PC-3 (cell line): ENCODE measurements around the gene DDX24. TPM values are rescaled to one million over a fixed set of nuclear protein-coding genes. Genes with fewer than 3 reads are reported as not detected.

Experiments
- ATAC-seq: fragments of 200-7000 bp; cut with Tn5 transposase; 2 replicates; pipeline ENCODE4 v1.9.1; 2020; ENCODE audit warnings: mild to moderate bottlenecking, moderate library complexity
- BruUV-seq: library from RNA; stranded (reverse); fragments of 400-500 nt; replicated peaks from 2 replicates; lab custom pipeline; 2021; lab: Mats Ljungman, UMichigan
- CTCF ChIA-PET: fragments of 300-600 bp; sonication (Branson Sonifier 250); formaldehyde crosslinking; loops from one replicate; lab custom pipeline; 2022; ENCODE audit warnings: antibody characterized with exemption; lab: Charles Lee
- POLR2A ChIA-PET: fragments of 300-600 bp; sonication (Branson Sonifier 250); formaldehyde crosslinking; loops from one replicate; lab custom pipeline; 2022; ENCODE audit warnings: antibody characterized with exemption; ENCODE audit not compliant: unreplicated experiment; lab: Charles Lee
- DNase-seq: peaks from one replicate; pipeline ENCODE4 v3.0.0-alpha.2; 2015
- H2AFZ ChIP-seq: fragments of 300-600 bp; sonication (generic); 2 replicates; pipeline ENCODE4 v1.6.0; 2016; ENCODE audit warnings: antibody characterized with exemption, low read length
- H3F3A ChIP-seq: fragments of 300-600 bp; sonication (generic); one replicate; pipeline ENCODE4 v1.6.0; 2017; ENCODE audit warnings: antibody characterized with exemption, low read length, control low read depth, mild to moderate bottlenecking; ENCODE audit not compliant: unreplicated experiment
- H3K27ac ChIP-seq: fragments of 300-600 bp; sonication (generic); 2 replicates; pipeline ENCODE4 v1.5.1; 2016; ENCODE audit warnings: mild to moderate bottlenecking, low read length
- H3K27me3 ChIP-seq: fragments of 300-600 bp; sonication (generic); 2 replicates; pipeline ENCODE4 v1.6.1; 2016; ENCODE audit warnings: low read length, mixed read lengths
- H3K36me3 ChIP-seq: fragments of 300-600 bp; sonication (generic); 2 replicates; pipeline ENCODE4 v1.6.1; 2016; ENCODE audit warnings: low read depth, mixed run types, low read length, mixed read lengths
- H3K4me1 ChIP-seq: fragments of 300-600 bp; sonication (generic); 2 replicates; pipeline ENCODE4 v1.5.1; 2016; ENCODE audit warnings: low read length; ENCODE audit not compliant: insufficient read depth
- H3K4me2 ChIP-seq: fragments of 300-600 bp; sonication (generic); 2 replicates; pipeline ENCODE4 v1.6.0; 2016; ENCODE audit warnings: low read length
- H3K4me3 ChIP-seq: fragments of 300-600 bp; sonication (generic); 2 replicates; pipeline ENCODE4 v1.5.1; 2016; ENCODE audit warnings: mild to moderate bottlenecking, low read length, mixed read lengths
- H3K79me2 ChIP-seq: fragments of 300-600 bp; sonication (generic); 2 replicates; pipeline ENCODE4 v1.6.1; 2017; ENCODE audit warnings: low read length, mixed read lengths
- H3K9ac ChIP-seq: fragments of 300-600 bp; sonication (generic); 2 replicates; pipeline ENCODE4 v1.6.0; 2016; ENCODE audit warnings: mild to moderate bottlenecking, low read length
- H3K9me2 ChIP-seq: fragments of 300-600 bp; sonication (generic); replicated peaks from 2 replicates; pipeline ENCODE4 v1.6.1; 2016; ENCODE audit warnings: mixed run types, low read length, mixed read lengths
- H3K9me3 ChIP-seq: fragments of 300-600 bp; sonication (generic); 2 replicates; pipeline ENCODE4 v1.6.1; 2016; ENCODE audit warnings: low read length, mixed read lengths
- H4K20me1 ChIP-seq: fragments of 300-600 bp; sonication (generic); 2 replicates; pipeline ENCODE4 v1.6.1; 2016; ENCODE audit warnings: low read length, mixed read lengths
- EZH2 ChIP-seq: fragments of 300-600 bp; sonication (generic); IDR thresholded peaks from one replicate; pipeline ENCODE4 v1.6.1; 2017; ENCODE audit warnings: antibody characterized with exemption, mild to moderate bottlenecking, low read length; ENCODE audit not compliant: unreplicated experiment
- EZH2phosphoT487 ChIP-seq: fragments of 300-600 bp; sonication (generic); IDR thresholded peaks from 2 replicates; pipeline ENCODE4 v1.6.1; 2018; ENCODE audit warnings: mild to moderate bottlenecking, antibody characterized with exemption, low read length, borderline replicate concordance
- intact Hi-C: fragments of 100-400 bp; cut with micrococcal nuclease; formaldehyde crosslinking; loops from 2 replicates; pipeline ENCODE4 v1.9.0; 2023
- total RNA-seq: library from RNA; depleted of rRNA; stranded (reverse); fragments of >200 nt; gene quantifications from 2 replicates; pipeline ENCODE4 v1.2.3, GENCODE V29; 2014
- TF ChIP-seq, protein P1 (sequence below): fragments of 300-600 bp; sonication (generic); conservative IDR thresholded peaks from 2 replicates; pipeline ENCODE4 v1.5.1; 2017; ENCODE audit warnings: antibody characterized with exemption, low read depth, mild to moderate bottlenecking, low read length

The DDX24 gene
- total RNA-seq, 1 experiment from 2014 or later: 120 TPM

DNA sequence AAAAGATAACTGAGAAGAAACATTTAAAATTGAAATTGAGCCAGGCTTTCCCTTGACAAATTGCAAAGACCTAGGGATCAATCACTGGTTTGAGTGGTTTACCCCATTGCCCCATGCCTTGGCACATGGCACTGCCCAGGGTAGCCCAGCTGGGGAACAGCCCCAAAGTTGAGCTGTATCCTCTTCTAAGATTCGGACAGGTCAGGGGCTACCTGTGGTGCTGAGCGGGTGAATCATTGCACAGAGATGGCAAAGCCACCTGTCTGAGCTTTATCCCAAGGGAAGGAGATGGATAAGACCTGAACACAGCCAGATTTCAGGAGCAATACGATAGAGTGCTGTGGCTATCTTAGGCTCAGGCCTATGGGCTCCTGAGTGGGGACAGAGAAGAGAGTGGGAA lies 41.4 kb upstream of the DDX24 start:
- Histone ChIP-seq H3K9ac (no peak overlapping the region), H3F3A (no peaks in the 10 kb centered on the region), H2AFZ (no peak overlapping the region), H3K9me2 (no peaks in the 10 kb centered on the region), H3K4me3 (no peak overlapping the region), H3K27ac (no peak overlapping the region), H3K9me3 (no peaks in the 10 kb centered on the region), H3K27me3 (no peaks in the 10 kb centered on the region), H3K4me1 (no peaks in the 10 kb centered on the region), H3K4me2 (no peak overlapping the region), H4K20me1 (no peaks in the 10 kb centered on the region), H3K79me2 (no peaks in the 10 kb centered on the region), H3K36me3 (no peaks in the 10 kb centered on the region)
- POLR2A ChIA-PET: no interaction called here
- intact Hi-C loops: no loop called here
- no peak for ATAC-seq
- CTCF ChIA-PET: no interaction called here
- no TSS peak for BruUV-seq
- TF ChIP-seq EZH2 (no peak), EZH2phosphoT487 (no peak)
- TF ChIP-seq, protein P1, sequence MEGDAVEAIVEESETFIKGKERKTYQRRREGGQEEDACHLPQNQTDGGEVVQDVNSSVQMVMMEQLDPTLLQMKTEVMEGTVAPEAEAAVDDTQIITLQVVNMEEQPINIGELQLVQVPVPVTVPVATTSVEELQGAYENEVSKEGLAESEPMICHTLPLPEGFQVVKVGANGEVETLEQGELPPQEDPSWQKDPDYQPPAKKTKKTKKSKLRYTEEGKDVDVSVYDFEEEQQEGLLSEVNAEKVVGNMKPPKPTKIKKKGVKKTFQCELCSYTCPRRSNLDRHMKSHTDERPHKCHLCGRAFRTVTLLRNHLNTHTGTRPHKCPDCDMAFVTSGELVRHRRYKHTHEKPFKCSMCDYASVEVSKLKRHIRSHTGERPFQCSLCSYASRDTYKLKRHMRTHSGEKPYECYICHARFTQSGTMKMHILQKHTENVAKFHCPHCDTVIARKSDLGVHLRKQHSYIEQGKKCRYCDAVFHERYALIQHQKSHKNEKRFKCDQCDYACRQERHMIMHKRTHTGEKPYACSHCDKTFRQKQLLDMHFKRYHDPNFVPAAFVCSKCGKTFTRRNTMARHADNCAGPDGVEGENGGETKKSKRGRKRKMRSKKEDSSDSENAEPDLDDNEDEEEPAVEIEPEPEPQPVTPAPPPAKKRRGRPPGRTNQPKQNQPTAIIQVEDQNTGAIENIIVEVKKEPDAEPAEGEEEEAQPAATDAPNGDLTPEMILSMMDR: no peak
- no peak for DNase-seq

DNA sequence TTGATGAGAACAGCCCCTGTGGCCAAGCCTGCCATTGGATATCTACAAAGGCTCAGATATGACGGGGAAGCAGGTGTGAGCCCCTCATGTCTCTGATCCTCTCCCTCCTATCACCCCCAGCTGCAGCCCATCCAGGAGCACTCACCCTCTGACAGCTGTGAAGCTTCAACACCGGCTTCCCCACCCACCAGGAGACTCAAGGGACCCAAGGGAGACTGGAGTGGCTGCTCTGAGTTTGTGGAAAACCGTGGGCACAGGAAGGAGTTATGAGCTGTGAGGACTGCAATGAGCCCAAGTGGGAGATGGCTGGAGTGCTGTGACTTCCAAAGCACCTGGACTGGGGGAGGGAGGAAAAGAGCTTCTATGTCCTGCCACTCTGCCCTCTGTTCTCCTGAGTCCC lies 40.5 kb upstream of the DDX24 start:
- no peaks in the 10 kb centered on the region for H3K9me3 ChIP-seq
- DNase-seq (no peak), ATAC-seq (no peak)
- intact Hi-C loops: no loop called here
- no peaks in the 10 kb centered on the region for H3K36me3 ChIP-seq
- no peak overlapping the region for H2AFZ ChIP-seq
- H3K4me3 ChIP-seq: no peak overlapping the region
- H3K9ac ChIP-seq: no peak overlapping the region
- H3K79me2 ChIP-seq: no peaks in the 10 kb centered on the region
- H3K4me1 ChIP-seq: no peaks in the 10 kb centered on the region
- POLR2A ChIA-PET: no interaction called here
- BruUV-seq: no TSS peak
- H4K20me1 ChIP-seq: no peaks in the 10 kb centered on the region
- H3K9me2 ChIP-seq: no peaks in the 10 kb centered on the region
- CTCF ChIA-PET: no interaction called here
- TF ChIP-seq EZH2phosphoT487 (no peak), EZH2 (no peak)
- TF ChIP-seq, protein P1: no peak
- H3K27me3 ChIP-seq: peaks cover 4% of the 10 kb centered on the region; the same call in 1 of the 2 replicates
- no peaks in the 10 kb centered on the region for H3F3A ChIP-seq
- H3K4me2 ChIP-seq: no peak overlapping the region
- H3K27ac ChIP-seq: no peak overlapping the region

DNA sequence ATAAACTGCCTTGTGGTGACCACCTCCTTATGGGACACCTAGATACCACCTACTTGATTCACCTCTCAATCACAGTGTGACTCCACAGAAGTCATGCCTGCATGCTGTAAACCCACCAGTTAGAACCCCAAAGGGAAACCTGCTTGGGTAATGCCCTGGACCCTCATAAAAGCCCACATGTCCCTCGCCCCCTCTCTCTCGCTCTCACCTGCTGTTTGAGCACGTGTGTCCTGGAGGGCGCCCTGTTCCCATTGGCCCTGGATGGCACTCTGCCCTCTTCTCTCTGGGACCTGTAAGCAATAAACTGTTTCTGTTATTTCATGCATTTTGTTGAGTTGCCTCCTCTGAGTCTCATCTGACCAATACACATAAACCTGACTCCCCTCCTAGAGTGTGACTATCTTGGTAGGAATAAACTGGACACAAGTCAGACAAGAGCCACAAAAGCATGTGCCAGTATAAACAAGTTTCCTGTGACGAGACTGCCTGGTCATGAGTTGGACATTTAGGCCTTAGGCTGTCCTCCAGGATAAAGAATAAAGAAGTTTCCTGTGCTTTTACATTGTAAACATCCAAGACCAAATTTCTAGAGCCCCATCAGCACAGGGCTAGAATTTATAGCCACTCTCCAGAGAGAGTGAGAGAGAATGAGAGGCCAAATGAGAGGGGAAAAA lies 39.8 kb upstream of the DDX24 start:
- ATAC-seq (no peak), DNase-seq (peak; percentile 25)
- no peak overlapping the region for H3K4me2 ChIP-seq
- intact Hi-C loops: no loop called here
- H3K9me3 ChIP-seq: no peaks in the 10 kb centered on the region
- no peaks in the 10 kb centered on the region for H3K9me2 ChIP-seq
- no peak overlapping the region for H3K9ac ChIP-seq
- ChIA-PET POLR2A (no interaction called here), CTCF (no interaction called here)
- H4K20me1 ChIP-seq: no peaks in the 10 kb centered on the region
- no peaks in the 10 kb centered on the region for H3K79me2 ChIP-seq
- H2AFZ ChIP-seq: no peak overlapping the region
- no peaks in the 10 kb centered on the region for H3K4me1 ChIP-seq
- no peak overlapping the region for H3K27ac ChIP-seq
- H3K4me3 ChIP-seq: no peak overlapping the region
- no peaks in the 10 kb centered on the region for H3K36me3 ChIP-seq
- no peak for TF ChIP-seq EZH2phosphoT487
- TF ChIP-seq, protein P1: no peak
- no peak for TF ChIP-seq EZH2
- H3F3A ChIP-seq: no peaks in the 10 kb centered on the region
- H3K27me3 ChIP-seq: peaks cover 7% of the 10 kb centered on the region
- no TSS peak for BruUV-seq
